Stimulated activated naive CD8-positive, alpha-beta T cell treated with anti-CD3 and anti-CD28 coated beads, Interleukin-15, Interleukin-2, amounts not matched to agents 100 ng/mL and 50 ng/mL, for 24 hours (primary cell): ENCODE results near the gene POLR2H.

Source experiments
- H3K27ac Mint-ChIP-seq: one replicate; pipeline ENCODE4 v1.8.0; 2021; ENCODE audit warnings: mild to moderate bottlenecking, mixed read lengths
- H3K27me3 Mint-ChIP-seq: one replicate; pipeline ENCODE4 v1.8.0; 2021; ENCODE audit warnings: mixed read lengths
- H3K36me3 Mint-ChIP-seq: one replicate; pipeline ENCODE4 v1.8.0; 2021; ENCODE audit warnings: low read depth, mixed read lengths
- H3K4me1 Mint-ChIP-seq: one replicate; pipeline ENCODE4 v1.8.0; 2021; ENCODE audit warnings: low read depth, mixed read lengths
- H3K4me3 Mint-ChIP-seq: one replicate; pipeline ENCODE4 v1.8.0; 2021; ENCODE audit warnings: mild to moderate bottlenecking, mixed read lengths
- H3K9me3 Mint-ChIP-seq: one replicate; pipeline ENCODE4 v1.8.0; 2021; ENCODE audit warnings: mixed read lengths

The POLR2H gene

GRCh38 chr3:184343200-184343876, 18.2 kb upstream of the POLR2H start:
- H3K36me3 Mint-ChIP-seq: peaks cover 3% of the 10 kb centered on the region
- H3K27ac Mint-ChIP-seq: no peak overlapping the region

GRCh38 chr3:184344579-184345316, 16.8 kb upstream of the POLR2H start:
- H3K27me3 Mint-ChIP-seq: no peaks in the 10 kb centered on the region
- no peaks in the 10 kb centered on the region for H3K9me3 Mint-ChIP-seq
- H3K4me1 Mint-ChIP-seq: no peaks in the 10 kb centered on the region
- H3K27ac Mint-ChIP-seq: no peak overlapping the region
- no peak overlapping the region for H3K4me3 Mint-ChIP-seq
- peaks cover 3% of the 10 kb centered on the region for H3K36me3 Mint-ChIP-seq

More at GRCh38 chr3:184343200-184343876, 18.2 kb upstream of the POLR2H start:
- no peak overlapping the region for H3K4me3 Mint-ChIP-seq
- H3K4me1 Mint-ChIP-seq: no peaks in the 10 kb centered on the region
- no peaks in the 10 kb centered on the region for H3K9me3 Mint-ChIP-seq
- H3K27me3 Mint-ChIP-seq: no peaks in the 10 kb centered on the region

- peaks cover 3% of the 10 kb centered on the region for H3K36me3 Mint-ChIP-seq
- H3K9me3 Mint-ChIP-seq: no peaks in the 10 kb centered on the region
- H3K27me3 Mint-ChIP-seq: no peaks in the 10 kb centered on the region
- no peaks in the 10 kb centered on the region for H3K4me1 Mint-ChIP-seq
- H3K27ac Mint-ChIP-seq: no peak overlapping the region
- no peak overlapping the region for H3K4me3 Mint-ChIP-seq
Measured at GRCh38 chr3:184345317-184346144, 16.0 kb upstream of the POLR2H start.

GRCh38 chr3:184346480-184347190, 14.9 kb upstream of the POLR2H start:
- H3K4me1 Mint-ChIP-seq: no peaks in the 10 kb centered on the region
- peaks cover 3% of the 10 kb centered on the region for H3K36me3 Mint-ChIP-seq
- H3K27me3 Mint-ChIP-seq: no peaks in the 10 kb centered on the region
- H3K9me3 Mint-ChIP-seq: no peaks in the 10 kb centered on the region
- no peak overlapping the region for H3K4me3 Mint-ChIP-seq
- no peak overlapping the region for H3K27ac Mint-ChIP-seq

- Mint-ChIP-seq H3K4me1 (no peaks in the 10 kb centered on the region), H3K4me3 (no peak overlapping the region), H3K9me3 (no peaks in the 10 kb centered on the region), H3K36me3 (peaks cover 3% of the 10 kb centered on the region), H3K27ac (no peak overlapping the region), H3K27me3 (no peaks in the 10 kb centered on the region)
Measured at GRCh38 chr3:184347321-184348056, 14.0 kb upstream of the POLR2H start.

- H3K9me3 Mint-ChIP-seq: no peaks in the 10 kb centered on the region
- no peak overlapping the region for H3K4me3 Mint-ChIP-seq
- H3K27me3 Mint-ChIP-seq: no peaks in the 10 kb centered on the region
- no peaks in the 10 kb centered on the region for H3K4me1 Mint-ChIP-seq
- no peak overlapping the region for H3K27ac Mint-ChIP-seq
- peaks cover 3% of the 10 kb centered on the region for H3K36me3 Mint-ChIP-seq
Measured at GRCh38 chr3:184348057-184348382, 13.5 kb upstream of the POLR2H start.

GRCh38 chr3:184349563-184350470, 11.7 kb upstream of the POLR2H start:
- Mint-ChIP-seq H3K27me3 (no peaks in the 10 kb centered on the region), H3K27ac (no peak overlapping the region), H3K4me1 (no peaks in the 10 kb centered on the region), H3K4me3 (no peak overlapping the region), H3K9me3 (no peaks in the 10 kb centered on the region), H3K36me3 (peaks cover 3% of the 10 kb centered on the region)

GRCh38 chr3:184350618-184351017, 10.9 kb upstream of the POLR2H start:
- no peaks in the 10 kb centered on the region for H3K9me3 Mint-ChIP-seq
- no peak overlapping the region for H3K4me3 Mint-ChIP-seq
- H3K36me3 Mint-ChIP-seq: peaks cover 6% of the 10 kb centered on the region
- no peaks in the 10 kb centered on the region for H3K4me1 Mint-ChIP-seq
- no peaks in the 10 kb centered on the region for H3K27me3 Mint-ChIP-seq
- H3K27ac Mint-ChIP-seq: no peak overlapping the region

GRCh38 chr3:184351511-184352148, 9.9 kb upstream of the POLR2H start:
- Mint-ChIP-seq H3K9me3 (no peaks in the 10 kb centered on the region), H3K4me1 (no peaks in the 10 kb centered on the region), H3K4me3 (no peak overlapping the region), H3K36me3 (peaks cover 6% of the 10 kb centered on the region), H3K27me3 (no peaks in the 10 kb centered on the region), H3K27ac (no peak overlapping the region)

- Mint-ChIP-seq H3K9me3 (no peaks in the 10 kb centered on the region), H3K4me1 (no peaks in the 10 kb centered on the region), H3K36me3 (peaks cover 6% of the 10 kb centered on the region), H3K27ac (no peak overlapping the region), H3K27me3 (no peaks in the 10 kb centered on the region), H3K4me3 (no peak overlapping the region)
Measured at GRCh38 chr3:184352149-184352785, 9.2 kb upstream of the POLR2H start.

- Mint-ChIP-seq H3K27me3 (no peaks in the 10 kb centered on the region), H3K36me3 (peaks cover 6% of the 10 kb centered on the region), H3K4me1 (no peaks in the 10 kb centered on the region), H3K9me3 (no peaks in the 10 kb centered on the region), H3K4me3 (no peak overlapping the region), H3K27ac (no peak overlapping the region)
Measured at GRCh38 chr3:184352897-184353545, 8.5 kb upstream of the POLR2H start.

GRCh38 chr3:184353546-184353941, 8.0 kb upstream of the POLR2H start:
- Mint-ChIP-seq H3K36me3 (peaks cover 6% of the 10 kb centered on the region), H3K4me1 (no peaks in the 10 kb centered on the region), H3K27me3 (no peaks in the 10 kb centered on the region), H3K4me3 (no peak overlapping the region), H3K27ac (no peak overlapping the region), H3K9me3 (no peaks in the 10 kb centered on the region)
